Measurements from ENCODE around the gene TMEM30B. TPM values are rescaled to one million over a fixed set of nuclear protein-coding genes. Genes with fewer than 3 reads are reported as not detected.

TMEM30B gene
- total RNA-seq, 1 donor from 2014 or later: 0.36 TPM

- Mint-ChIP-seq H3K27me3 (ENCODE audit: low read depth, unreplicated experiment) (no peaks in the 10 kb centered on the region), H3K9me3 (ENCODE audit: unreplicated experiment) (no peaks in the 10 kb centered on the region), H3K27ac (ENCODE audit: unreplicated experiment) (no peak overlapping the region), H3K36me3 (ENCODE audit: low read depth, unreplicated experiment) (no peaks in the 10 kb centered on the region), H3K4me1 (ENCODE audit: low read depth, unreplicated experiment) (peaks cover 14% of the 10 kb centered on the region), H3K4me3 (ENCODE audit: unreplicated experiment) (no peak overlapping the region)
- Histone ChIP-seq H3K4me3 (ENCODE audit: insufficient read depth, low read depth, low read length) (no peak overlapping the region), H2AFZ (ENCODE audit: low read depth, low read length) (no peak overlapping the region), H3K27me3 (ENCODE audit: insufficient read depth, low read length) (no peaks in the 10 kb centered on the region), H3K27ac (ENCODE audit: low read depth, low read length) (no peak overlapping the region), H3K9ac (ENCODE audit: low read length) (no peak overlapping the region), H4K20me1 (ENCODE audit: insufficient read depth, low read length) (no peaks in the 10 kb centered on the region), H3K4me2 (ENCODE audit: low read length) (no peak overlapping the region), H3K79me2 (ENCODE audit: insufficient read depth, low read length) (no peaks in the 10 kb centered on the region), H3K9me3 (ENCODE audit: insufficient read depth, low read depth, low read length) (no peaks in the 10 kb centered on the region), H3K4me1 (ENCODE audit: insufficient read depth, low read length) (peaks cover 4% of the 10 kb centered on the region), H3K36me3 (ENCODE audit: insufficient read depth, low read length) (no peaks in the 10 kb centered on the region)
- FAIRE-seq (no peak), DNase-seq (ENCODE audit: low read depth) (no peak)
- TF ChIP-seq CTCF (IDR thresholded peaks at IDR 0.05; ENCODE audit: insufficient read depth, low read depth, low read length) (no peak), EZH2 (IDR thresholded peaks at IDR 0.05; ENCODE audit: insufficient read depth, low read length) (no peak)
Measured at GRCh38 chr14:61234215-61234916, 46.8 kb downstream of the TMEM30B start.

- H3K27me3 Mint-ChIP-seq (ENCODE audit: low read depth, unreplicated experiment): no peaks in the 10 kb centered on the region
- no peaks in the 10 kb centered on the region for H3K9me3 Mint-ChIP-seq (ENCODE audit: unreplicated experiment)
- no peak overlapping the region for H3K4me3 Mint-ChIP-seq (ENCODE audit: unreplicated experiment)
- Histone ChIP-seq H3K79me2 (ENCODE audit: insufficient read depth, low read length) (no peaks in the 10 kb centered on the region), H2AFZ (ENCODE audit: low read depth, low read length) (no peak overlapping the region), H3K27ac (ENCODE audit: low read depth, low read length) (no peak overlapping the region), H3K9ac (ENCODE audit: low read length) (no peak overlapping the region), H3K4me1 (ENCODE audit: insufficient read depth, low read length) (peaks cover 4% of the 10 kb centered on the region), H3K9me3 (ENCODE audit: insufficient read depth, low read depth, low read length) (no peaks in the 10 kb centered on the region), H4K20me1 (ENCODE audit: insufficient read depth, low read length) (no peaks in the 10 kb centered on the region), H3K4me3 (ENCODE audit: insufficient read depth, low read depth, low read length) (no peak overlapping the region), H3K4me2 (ENCODE audit: low read length) (no peak overlapping the region), H3K36me3 (ENCODE audit: insufficient read depth, low read length) (no peaks in the 10 kb centered on the region), H3K27me3 (ENCODE audit: insufficient read depth, low read length) (no peaks in the 10 kb centered on the region)
- DNase-seq (ENCODE audit: low read depth): no peak
- H3K4me1 Mint-ChIP-seq (ENCODE audit: low read depth, unreplicated experiment): peaks cover 14% of the 10 kb centered on the region
- no peaks in the 10 kb centered on the region for H3K36me3 Mint-ChIP-seq (ENCODE audit: low read depth, unreplicated experiment)
- FAIRE-seq: no peak
- no peak overlapping the region for H3K27ac Mint-ChIP-seq (ENCODE audit: unreplicated experiment)
- no peak for TF ChIP-seq EZH2 (IDR thresholded peaks at IDR 0.05; ENCODE audit: insufficient read depth, low read length)
- TF ChIP-seq CTCF (IDR thresholded peaks at IDR 0.05; ENCODE audit: insufficient read depth, low read depth, low read length): no peak
Measured at GRCh38 chr14:61233436-61233956, 47.6 kb downstream of the TMEM30B start.

- Mint-ChIP-seq H3K27ac (ENCODE audit: unreplicated experiment) (no peak overlapping the region), H3K36me3 (ENCODE audit: low read depth, unreplicated experiment) (no peaks in the 10 kb centered on the region), H3K4me3 (ENCODE audit: unreplicated experiment) (no peak overlapping the region), H3K9me3 (ENCODE audit: unreplicated experiment) (no peaks in the 10 kb centered on the region), H3K4me1 (ENCODE audit: low read depth, unreplicated experiment) (peaks cover 17% of the 10 kb centered on the region), H3K27me3 (ENCODE audit: low read depth, unreplicated experiment) (no peaks in the 10 kb centered on the region)
- no peaks in the 10 kb centered on the region for H3K79me2 ChIP-seq (ENCODE audit: insufficient read depth, low read length)
- no peak overlapping the region for H3K9ac ChIP-seq (ENCODE audit: low read length)
- H3K9me3 ChIP-seq (ENCODE audit: insufficient read depth, low read depth, low read length): no peaks in the 10 kb centered on the region
- no peaks in the 10 kb centered on the region for H3K27me3 ChIP-seq (ENCODE audit: insufficient read depth, low read length)
- TF ChIP-seq EZH2 (IDR thresholded peaks at IDR 0.05; ENCODE audit: insufficient read depth, low read length): no peak
- TF ChIP-seq CTCF (IDR thresholded peaks at IDR 0.05; ENCODE audit: insufficient read depth, low read depth, low read length): no peak
- no peak overlapping the region for H2AFZ ChIP-seq (ENCODE audit: low read depth, low read length)
- H3K4me3 ChIP-seq (ENCODE audit: insufficient read depth, low read depth, low read length): no peak overlapping the region
- FAIRE-seq: no peak
- DNase-seq (ENCODE audit: low read depth): no peak
- no peak overlapping the region for H3K27ac ChIP-seq (ENCODE audit: low read depth, low read length)
- peaks cover 4% of the 10 kb centered on the region for H3K4me1 ChIP-seq (ENCODE audit: insufficient read depth, low read length)
- no peaks in the 10 kb centered on the region for H4K20me1 ChIP-seq (ENCODE audit: insufficient read depth, low read length)
- no peak overlapping the region for H3K4me2 ChIP-seq (ENCODE audit: low read length)
- H3K36me3 ChIP-seq (ENCODE audit: insufficient read depth, low read length): no peaks in the 10 kb centered on the region
Measured at GRCh38 chr14:61231810-61232209, 49.3 kb downstream of the TMEM30B start.
